Measurements from ENCODE around the gene FRAT1.

- no peak for TF ChIP-seq CTCF (IDR thresholded peaks at IDR 0.05)
- TF ChIP-seq POLR2A (IDR thresholded peaks at IDR 0.05), result no peak
- TF ChIP-seq POLR2AphosphoS5 (IDR thresholded peaks at IDR 0.05), result no peak
Measured at GRCh38 chr10:97298223-97298571, 20.9 kb upstream of the FRAT1 start.

Measured in transverse colon (tissue), 4 donors.